K562 (cell line): ENCODE measurements around the gene DNAJC11. TPM values are rescaled to one million over a fixed set of nuclear protein-coding genes. Genes with fewer than 3 reads are reported as not detected.
A peak's percentile ranks its signal among the peaks of the same experiment; 100 is the strongest.

Experiments used
- ATAC-seq: fragments of 200-7000 bp; cut with Tn5 transposase; 3 replicates; pipeline ENCODE4 v1.9.1; 2020; ENCODE audit warnings: moderate library complexity
- BruUV-seq: library from RNA; stranded (reverse); fragments of 400-500 nt; replicated peaks from 2 replicates; lab custom pipeline; 2021; lab: Mats Ljungman, UMichigan
- CTCF ChIA-PET: fragments of 300-600 bp; formaldehyde crosslinking; extraction: SDS; loops from one replicate; lab custom pipeline; 2021; ENCODE audit warnings: low intra/inter-chr PET ratio; lab: Yijun Ruan, JAX
- POLR2A ChIA-PET: fragments of 300-600, 350-650 bp; sonication (Branson Sonifier 250); formaldehyde crosslinking; extraction: SDS; loops from one replicate; lab custom pipeline; 2021; ENCODE audit warnings: antibody characterized with exemption, inconsistent platforms; lab: Yijun Ruan, JAX
- DNase-seq, 4 experiments: peaks; one replicate each; pipeline versions ENCODE4 v3.0.0 to v3.0.0-alpha.2; 2011 to 2018; ENCODE audit warnings: low spot score in 3 of 4, mixed read lengths in 3 of 4; ENCODE audit errors: extremely low read depth in 1 of 4
- FAIRE-seq: peaks from 2 replicates; lab custom pipeline; 2011; peaks lifted over from hg19 to GRCh38; lab: Jason Lieb, UNC
- H2AFZ ChIP-seq: 2 replicates; pipeline ENCODE4 v1.6.0; 2011; ENCODE audit warnings: low read depth, low read length, control low read depth, inconsistent platforms
- H3K27ac ChIP-seq: fragments of 200-600 bp; 3 replicates; pipeline ENCODE4 v1.8.0; 2011; ENCODE audit warnings: low read depth, mild to moderate bottlenecking, control low read depth, inconsistent platforms, low read length, moderate library complexity, mixed read lengths; ENCODE audit errors: extremely low read depth
- H3K27me3 ChIP-seq, 2 experiments: fragments of 300-600 bp in 1 of 2; 2 replicates in 1 of 2; 3 replicates in 1 of 2; pipeline versions ENCODE4 v1.6.0 to v1.8.0; 2011; ENCODE audit warnings: inconsistent platforms in 2 of 2, low read length in 2 of 2, mild to moderate bottlenecking in 1 of 2, mixed read lengths in 1 of 2, moderate library complexity in 1 of 2; ENCODE audit not compliant: control insufficient read depth in 2 of 2, insufficient read depth in 2 of 2
- H3K36me3 ChIP-seq: fragments of 300-600 bp; 3 replicates; pipeline ENCODE4 v1.8.0; 2011; ENCODE audit warnings: mild to moderate bottlenecking, low read length, inconsistent platforms; ENCODE audit not compliant: control insufficient read depth, insufficient read depth
- H3K4me1 ChIP-seq, 2 experiments: fragments of 200-600 bp in 1 of 2; replicated peaks in 1 of 2; 2 replicates in 1 of 2; 3 replicates in 1 of 2; pipeline versions ENCODE4 v1.5.1 to v1.8.0; 2011; ENCODE audit warnings: inconsistent platforms in 2 of 2, low read length in 2 of 2, mild to moderate bottlenecking in 1 of 2, mixed read lengths in 1 of 2, moderate library complexity in 1 of 2; ENCODE audit not compliant: control insufficient read depth in 2 of 2, insufficient read depth in 2 of 2
- H3K4me2 ChIP-seq: 2 replicates; pipeline ENCODE4 v1.6.1; 2011; ENCODE audit warnings: low read length, control low read depth, inconsistent platforms, mixed read lengths; ENCODE audit not compliant: insufficient read depth
- H3K4me3 ChIP-seq: fragments of 200-600 bp; sonication (generic), shearing (Covaris generic); 2 replicates; pipeline ENCODE4 v1.5.1; 2016; ENCODE audit warnings: control low read depth, inconsistent platforms
- H3K79me2 ChIP-seq: fragments of 200-600 bp; 3 replicates; pipeline ENCODE4 v1.8.0; 2011; ENCODE audit warnings: low read length, inconsistent platforms; ENCODE audit not compliant: control insufficient read depth, insufficient read depth
- H3K9ac ChIP-seq, 2 experiments: 2 replicates each; pipeline versions ENCODE4 v1.6.0 to v1.6.1; 2011; ENCODE audit warnings: low read depth in 2 of 2, low read length in 2 of 2, control low read depth in 1 of 2, inconsistent platforms in 1 of 2, mild to moderate bottlenecking in 1 of 2, mixed read lengths in 1 of 2; ENCODE audit not compliant: insufficient read depth in 1 of 2
- H3K9me1 ChIP-seq: one replicate; pipeline ENCODE4 v1.6.0; 2011; ENCODE audit warnings: inconsistent platforms, mild to moderate bottlenecking, low read length, moderate library complexity; ENCODE audit not compliant: control insufficient read depth, insufficient read depth
- H3K9me3 ChIP-seq: replicated peaks from 2 replicates; pipeline ENCODE4 v1.5.1; 2011; ENCODE audit warnings: low read depth, low read length, inconsistent platforms; ENCODE audit not compliant: control insufficient read depth, insufficient read depth
- H4K20me1 ChIP-seq: replicated peaks from 2 replicates; pipeline ENCODE4 v1.6.1; 2011; ENCODE audit warnings: low read length, inconsistent platforms, mixed read lengths; ENCODE audit not compliant: control insufficient read depth, insufficient read depth
- CREM ChIP-seq: IDR thresholded peaks from 2 replicates; pipeline ENCODE4 v1.6.1; 2014; ENCODE audit warnings: antibody characterized with exemption, low read depth
- JUND ChIP-seq, 2 experiments: IDR thresholded peaks; 2 replicates in 1 of 2; 3 replicates in 1 of 2; pipeline ENCODE4 v1.6.1; 2011; ENCODE audit warnings: borderline replicate concordance in 2 of 2, low read depth in 2 of 2, low read length in 2 of 2, improper control_type of control experiment in 1 of 2, missing biosample characterization in 1 of 2, missing genetic modification characterization in 1 of 2, missing genetic modification reagents in 1 of 2
- POLR2A ChIP-seq: fragments of 450-650 bp; conservative IDR thresholded peaks from 2 replicates; pipeline ENCODE4 v1.6.1; 2016
- POLR2AphosphoS2 ChIP-seq: IDR thresholded peaks from 2 replicates; pipeline ENCODE4 v1.6.1; 2012; ENCODE audit warnings: low read length, improper control_type of control experiment
- RAD21 ChIP-seq, 2 experiments: fragments of 250-450 bp in 1 of 2; fragments of 450-650 bp in 1 of 2; sonication (Bioruptor Pico) in 1 of 2; formaldehyde crosslinking in 1 of 2; IDR thresholded peaks in 1 of 2; conservative IDR thresholded peaks in 1 of 2; 2 replicates each; pipeline versions ENCODE4 v1.4.0 to v1.8.0; 2020 to 2022; ENCODE audit warnings: mild to moderate bottlenecking in 2 of 2, moderate library complexity in 1 of 2
- SP1 ChIP-seq: sonication (generic); formaldehyde crosslinking; IDR thresholded peaks from 2 replicates; pipeline ENCODE4 v1.8.1; 2022; ENCODE audit warnings: mild to moderate bottlenecking, missing genetic modification reagents
- SUPT5H ChIP-seq: fragments of 450-650 bp; IDR thresholded peaks from 2 replicates; pipeline ENCODE4 v1.6.1; 2016
- ZNF282 ChIP-seq: sonication (generic); formaldehyde crosslinking; IDR thresholded peaks from 2 replicates; pipeline ENCODE4 v1.8.1; 2023; ENCODE audit warnings: missing genetic modification reagents
- ZNF699 ChIP-seq: fragments of 250-450 bp; sonication (Bioruptor Pico); IDR thresholded peaks from 2 replicates; pipeline ENCODE4 v1.8.0; 2021; ENCODE audit warnings: mild to moderate bottlenecking, moderate library complexity; ENCODE audit not compliant: insufficient replicate concordance
- WGBS: fragments of 100-300 bp; shearing (Covaris generic); methylation state at CpG from one replicate; pipeline ENCODE4 v1.1.6; 2016; ENCODE audit warnings: low coverage, mixed read lengths; ENCODE audit not compliant: insufficient coverage; ENCODE audit errors: missing lambda C conversion rate; 5-methylcytosine and 5-hydroxymethylcytosine counted together
- in situ Hi-C: fragments of 300-500 bp; cut with MboI; formaldehyde crosslinking; loops from 4 replicates; pipeline ENCODE4 v1.15.0; 2018; ENCODE audit warnings: inconsistent platforms, mixed read lengths
- intact Hi-C: fragments of 100-400 bp; cut with micrococcal nuclease; formaldehyde crosslinking; loops from 2 replicates; pipeline ENCODE4 v1.14.2; 2022
- polyA plus RNA-seq, 8 experiments: library from polyadenylated mRNA; depleted of rRNA in 4 of 8; stranded (reverse) in 5 of 8; unstranded in 3 of 8; fragments of >200 nt; fragmentation: Nextera tagmentation in 2 of 8; fragmentation: Illumina TruSeq in 1 of 8; extraction: Ambion mirVana in 2 of 8; extraction: Trizol in 1 of 8; gene quantifications; 2 replicates each; pipeline versions ENCODE4 v1.2.1 to v1.2.3, GENCODE V29; 2011 to 2014; ENCODE audit warnings: inconsistent platforms in 1 of 8, missing spikeins in 1 of 8
- total RNA-seq, 7 experiments: library from RNA; depleted of rRNA in 6 of 7; stranded (reverse); fragments of >200 nt in 6 of 7; fragmentation: Illumina TruSeq in 2 of 7; extraction: Trizol in 2 of 7; gene quantifications; 2 replicates each; pipeline versions ENCODE4 v1.2.1 to v1.2.3, GENCODE V29; 2011 to 2021; ENCODE audit warnings: low replicate concordance in 1 of 7
- TF ChIP-seq, protein P1 (sequence below), 2 experiments: fragments of 200-800 bp in 1 of 2; sonication (Bioruptor generic) in 1 of 2; sonication (generic) in 1 of 2; formaldehyde crosslinking in 1 of 2; IDR thresholded peaks in 1 of 2; conservative IDR thresholded peaks in 1 of 2; 2 replicates each; pipeline versions ENCODE4 v1.5.0 to v1.6.1; 2016 to 2020; ENCODE audit warnings: missing compliant biosample characterization in 1 of 2, missing genetic modification characterization in 1 of 2, missing genetic modification reagents in 1 of 2
- TF ChIP-seq, protein P2 (sequence below): fragments of 250-450 bp; sonication (Bioruptor Pico); IDR thresholded peaks from 2 replicates; pipeline ENCODE4 v1.5.0; 2021; ENCODE audit warnings: mild to moderate bottlenecking, borderline replicate concordance
- TF ChIP-seq, protein P3 (sequence below): sonication (generic); formaldehyde crosslinking; IDR thresholded peaks from 2 replicates; pipeline ENCODE4 v1.8.1; 2023; ENCODE audit warnings: mild to moderate bottlenecking, missing genetic modification reagents

Gene DNAJC11
- total and polyA plus RNA-seq, 9 of the 15 experiments (the other 6 are each of a cell fraction or from before 2014, with no cell fraction given): 14.1 to 123 (median 76.6) TPM

DNA sequence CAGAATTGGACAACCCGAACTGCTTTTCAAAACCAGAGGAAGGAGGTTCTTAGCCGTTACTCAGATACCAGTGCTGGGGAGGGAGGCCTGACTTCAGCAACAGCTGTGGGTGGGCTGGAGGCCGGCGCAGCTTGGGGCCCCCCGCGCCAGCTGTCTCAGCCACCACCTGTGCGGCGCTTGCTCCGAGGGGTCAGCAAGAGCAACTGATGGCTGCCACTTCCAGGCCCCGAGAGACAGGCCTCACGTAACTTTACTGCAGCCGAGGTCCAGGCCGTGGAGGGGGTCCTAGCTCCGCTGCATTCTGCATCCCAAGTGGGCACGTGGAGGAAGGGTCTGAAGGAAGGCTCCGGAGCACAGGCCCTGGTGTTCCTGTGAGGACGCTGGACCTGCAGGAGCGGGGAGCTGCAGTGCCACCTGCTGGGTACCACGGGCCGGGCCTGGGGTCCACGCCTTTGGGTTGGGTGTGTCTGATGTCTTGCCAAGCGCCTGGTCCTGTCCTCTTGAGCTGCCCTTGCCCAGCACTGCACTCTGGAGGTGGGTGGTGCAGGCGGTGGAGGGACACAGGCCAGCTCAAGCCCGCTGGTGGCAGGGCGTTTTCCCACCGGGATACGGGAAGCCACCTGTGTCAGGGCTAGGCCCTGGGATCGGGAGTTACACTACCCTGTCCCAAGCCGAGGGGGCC, 67.1 kb downstream of the DNAJC11 start:
- ATAC-seq (peak; percentile 91), FAIRE-seq (no peak)
- BruUV-seq: TSS peak; percentile 72
- TF ChIP-seq ZNF699 (CRISPR knock-in tag) (no peak), SUPT5H (peak; percentile 56; the same call in 1 of the 2 replicates), ZNF282 (no peak), POLR2AphosphoS2 (peak; percentile 33; the same call in 1 of the 2 replicates), CREM (peak; percentile 18; the same call in 1 of the 2 replicates), RAD21 (CRISPR knock-in tag; conservative IDR thresholded peaks at IDR 0.05 in 1 of 2, IDR thresholded peaks at IDR 0.05 in 1 of 2) (peak; percentile 25 to 71; a peak in 3 of 4 replicates), SP1 (CRISPR knock-in tag) (0 out of 2 replicates have a peak, but pooled peaks have one; percentile 46), POLR2A (peak; percentile 50; the same call in 1 of the 2 replicates), JUND (IDR thresholded peaks at IDR 0.05; ENCODE audit: borderline replicate concordance, low read depth, low read length) (no peak), JUND (tag; IDR thresholded peaks at IDR 0.05; ENCODE audit: borderline replicate concordance, low read depth, low read length) (no peak)
- TF ChIP-seq, protein P1, sequence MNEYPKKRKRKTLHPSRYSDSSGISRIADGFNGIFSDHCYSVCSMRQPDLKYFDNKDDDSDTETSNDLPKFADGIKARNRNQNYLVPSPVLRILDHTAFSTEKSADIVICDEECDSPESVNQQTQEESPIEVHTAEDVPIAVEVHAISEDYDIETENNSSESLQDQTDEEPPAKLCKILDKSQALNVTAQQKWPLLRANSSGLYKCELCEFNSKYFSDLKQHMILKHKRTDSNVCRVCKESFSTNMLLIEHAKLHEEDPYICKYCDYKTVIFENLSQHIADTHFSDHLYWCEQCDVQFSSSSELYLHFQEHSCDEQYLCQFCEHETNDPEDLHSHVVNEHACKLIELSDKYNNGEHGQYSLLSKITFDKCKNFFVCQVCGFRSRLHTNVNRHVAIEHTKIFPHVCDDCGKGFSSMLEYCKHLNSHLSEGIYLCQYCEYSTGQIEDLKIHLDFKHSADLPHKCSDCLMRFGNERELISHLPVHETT (CRISPR knock-in tag; conservative IDR thresholded peaks at IDR 0.05 in 1 of 2, IDR thresholded peaks at IDR 0.05 in 1 of 2): no peak
- TF ChIP-seq, protein P2, sequence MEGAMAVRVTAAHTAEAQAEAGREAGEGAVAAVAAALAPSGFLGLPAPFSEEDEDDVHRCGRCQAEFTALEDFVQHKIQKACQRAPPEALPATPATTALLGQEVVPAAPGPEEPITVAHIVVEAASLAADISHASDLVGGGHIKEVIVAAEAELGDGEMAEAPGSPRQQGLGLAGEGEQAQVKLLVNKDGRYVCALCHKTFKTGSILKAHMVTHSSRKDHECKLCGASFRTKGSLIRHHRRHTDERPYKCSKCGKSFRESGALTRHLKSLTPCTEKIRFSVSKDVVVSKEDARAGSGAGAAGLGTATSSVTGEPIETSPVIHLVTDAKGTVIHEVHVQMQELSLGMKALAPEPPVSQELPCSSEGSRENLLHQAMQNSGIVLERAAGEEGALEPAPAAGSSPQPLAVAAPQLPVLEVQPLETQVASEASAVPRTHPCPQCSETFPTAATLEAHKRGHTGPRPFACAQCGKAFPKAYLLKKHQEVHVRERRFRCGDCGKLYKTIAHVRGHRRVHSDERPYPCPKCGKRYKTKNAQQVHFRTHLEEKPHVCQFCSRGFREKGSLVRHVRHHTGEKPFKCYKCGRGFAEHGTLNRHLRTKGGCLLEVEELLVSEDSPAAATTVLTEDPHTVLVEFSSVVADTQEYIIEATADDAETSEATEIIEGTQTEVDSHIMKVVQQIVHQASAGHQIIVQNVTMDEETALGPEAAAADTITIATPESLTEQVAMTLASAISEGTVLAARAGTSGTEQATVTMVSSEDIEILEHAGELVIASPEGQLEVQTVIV (CRISPR knock-in tag): no peak
- TF ChIP-seq, protein P3, sequence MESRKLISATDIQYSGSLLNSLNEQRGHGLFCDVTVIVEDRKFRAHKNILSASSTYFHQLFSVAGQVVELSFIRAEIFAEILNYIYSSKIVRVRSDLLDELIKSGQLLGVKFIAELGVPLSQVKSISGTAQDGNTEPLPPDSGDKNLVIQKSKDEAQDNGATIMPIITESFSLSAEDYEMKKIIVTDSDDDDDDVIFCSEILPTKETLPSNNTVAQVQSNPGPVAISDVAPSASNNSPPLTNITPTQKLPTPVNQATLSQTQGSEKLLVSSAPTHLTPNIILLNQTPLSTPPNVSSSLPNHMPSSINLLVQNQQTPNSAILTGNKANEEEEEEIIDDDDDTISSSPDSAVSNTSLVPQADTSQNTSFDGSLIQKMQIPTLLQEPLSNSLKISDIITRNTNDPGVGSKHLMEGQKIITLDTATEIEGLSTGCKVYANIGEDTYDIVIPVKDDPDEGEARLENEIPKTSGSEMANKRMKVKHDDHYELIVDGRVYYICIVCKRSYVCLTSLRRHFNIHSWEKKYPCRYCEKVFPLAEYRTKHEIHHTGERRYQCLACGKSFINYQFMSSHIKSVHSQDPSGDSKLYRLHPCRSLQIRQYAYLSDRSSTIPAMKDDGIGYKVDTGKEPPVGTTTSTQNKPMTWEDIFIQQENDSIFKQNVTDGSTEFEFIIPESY: peak; percentile 83; the same call in 1 of the 2 replicates

More for the DNA sequence above, 67.1 kb downstream of the DNAJC11 start:
- H3K27ac ChIP-seq: no peak overlapping the region
- peak overlapping the region in 1 of 2 experiments; percentile 2; a peak in 1 of 4 replicates for H3K9ac ChIP-seq
- CTCF ChIA-PET: interaction anchor here (0.5 to 1.0 kb wide), 2 partner anchors 81 to 148 kb away, joined by 3 to 4 read pairs; no protein-coding TSS in a partner anchor
- no peak overlapping the region for H2AFZ ChIP-seq
- H3K4me2 ChIP-seq: no peak overlapping the region
- no peaks in the 10 kb centered on the region for H3K27me3 ChIP-seq
- peaks cover 0 to 21% of the 10 kb centered on the region in 2 experiments; a peak in 1 of 5 replicates for H3K4me1 ChIP-seq
- peaks cover 2% of the 10 kb centered on the region; the same call in 1 of the 2 replicates for H4K20me1 ChIP-seq
- H3K9me3 ChIP-seq: no peaks in the 10 kb centered on the region
- in situ Hi-C loops: loop anchor here (10.0 kb wide), 1 partner anchor 140 kb away; the partner anchor contains the start of gene PLEKHG5
- POLR2A ChIA-PET: interaction anchor here (0.6 to 4.0 kb wide), 9 partner anchors 9 to 198 kb away, joined by 3 to 24 read pairs (median 3); partner anchors contain the start of genes KLHL21 and THAP3
- H3K4me3 ChIP-seq: no peak overlapping the region
- intact Hi-C loops: loop anchor here (1.0 kb wide), 1 partner anchor 80 kb away; the partner anchor contains the start of gene NOL9
- 83% methylated on average over 29 of the region's 29 CpGs for WGBS
- DNase-seq: peak; percentile 53 to 68 (median 59)
- peaks cover 90% of the 10 kb centered on the region for H3K36me3 ChIP-seq
- no peaks in the 10 kb centered on the region for H3K9me1 ChIP-seq
- H3K79me2 ChIP-seq: no peaks in the 10 kb centered on the region
